Tongue (tissue), 2 donors: ENCODE measurements around the gene SLX4IP. TPM values are rescaled to one million over a fixed set of nuclear protein-coding genes. Genes with fewer than 3 reads are reported as not detected.

Experiments used
- DNase-seq: peaks from one replicate; pipeline ENCODE4 v3.0.0-alpha.2; 2015
- total RNA-seq: library from RNA; depleted of rRNA; stranded (reverse); fragments of >200 nt; gene quantifications from one replicate; pipeline ENCODE4 v1.2.3, GENCODE V29; 2014

The SLX4IP gene
- total RNA-seq, 1 donor from 2014 or later: 7.6 TPM

DNA sequence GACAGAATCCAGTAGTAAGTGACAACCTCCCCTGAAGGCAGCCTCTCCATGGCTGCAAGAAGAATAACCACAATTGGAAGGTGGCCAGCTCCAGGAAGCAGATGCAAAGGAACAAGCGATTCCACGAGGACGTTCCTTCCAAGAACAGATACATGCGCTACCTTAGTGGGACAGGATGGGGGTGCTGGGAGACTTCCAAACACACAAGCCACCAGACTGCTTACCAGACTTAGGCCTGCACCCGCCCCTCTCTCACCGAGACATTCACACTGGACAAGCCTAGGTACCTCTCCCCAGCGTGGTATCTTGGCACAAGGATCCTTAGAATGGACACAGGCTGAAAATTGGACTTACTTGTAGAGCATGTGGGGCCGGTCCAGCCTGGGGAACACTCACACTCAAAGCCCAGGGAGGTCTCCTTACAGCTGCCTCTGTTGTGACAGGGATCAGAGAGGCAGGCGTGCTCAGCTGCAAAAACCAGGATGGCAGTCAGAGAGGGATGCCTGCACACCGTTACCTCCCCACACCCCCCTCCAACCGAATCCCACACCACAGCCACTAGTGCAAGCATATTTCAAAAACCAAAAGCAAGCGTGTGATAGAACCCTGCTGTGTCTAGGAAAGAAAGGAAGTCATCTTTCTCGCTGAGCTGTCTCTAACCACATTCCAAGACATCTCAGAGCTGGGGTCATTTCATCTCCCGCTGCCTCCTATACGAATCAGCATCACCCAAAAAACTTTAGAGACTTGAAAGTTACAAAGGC is 216.3 kb downstream of the SLX4IP start:
- peak; percentile 87 for DNase-seq

DNA sequence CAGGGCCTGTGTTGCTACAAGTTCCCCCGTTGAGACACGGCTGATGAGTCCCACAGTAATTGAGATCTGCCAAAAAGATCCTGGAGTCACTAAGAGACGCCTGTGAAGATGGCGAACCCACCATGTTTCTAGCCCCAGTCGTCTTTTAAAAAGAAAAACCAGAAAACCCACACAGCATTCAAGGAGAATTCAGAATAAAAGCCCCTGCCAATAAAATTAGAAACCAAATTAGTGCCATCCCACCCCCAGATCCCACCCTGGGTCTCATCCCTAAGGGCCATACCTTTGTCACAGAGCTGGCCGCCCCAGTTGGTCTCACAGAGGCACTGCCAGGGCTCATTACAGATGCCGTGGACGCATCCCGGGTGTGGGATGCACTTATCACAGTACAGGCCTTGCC is 217.1 kb downstream of the SLX4IP start:
- no peak for DNase-seq

DNA sequence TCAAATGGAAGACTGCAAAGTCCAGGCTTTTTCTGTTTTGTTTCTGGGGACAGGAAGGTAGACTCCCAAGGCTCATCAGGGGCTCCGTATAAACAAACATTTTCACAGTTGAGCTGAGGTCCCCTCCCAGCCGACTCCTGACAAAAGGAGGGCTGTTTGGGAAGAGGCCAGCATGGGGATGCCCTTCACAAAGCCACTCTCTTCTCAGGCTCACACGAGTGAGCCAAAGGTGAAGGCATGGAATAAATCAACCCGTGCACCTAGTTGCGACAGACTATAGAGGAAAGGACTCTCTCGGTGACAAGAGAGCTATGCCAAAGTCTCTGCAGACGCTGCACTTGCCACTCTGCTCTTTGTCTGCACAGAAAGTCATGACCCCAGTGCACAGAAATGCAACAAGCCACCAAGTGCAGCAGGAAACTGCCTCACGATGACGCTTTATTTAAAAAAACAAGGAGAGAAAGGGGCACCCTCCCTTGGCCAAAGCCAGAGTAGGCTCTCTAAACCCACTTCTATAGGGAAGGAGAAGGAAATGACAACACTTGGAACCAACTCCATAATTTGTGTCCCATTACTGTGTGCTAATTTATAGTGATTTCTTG is 217.7 kb downstream of the SLX4IP start:
- DNase-seq: no peak

DNA sequence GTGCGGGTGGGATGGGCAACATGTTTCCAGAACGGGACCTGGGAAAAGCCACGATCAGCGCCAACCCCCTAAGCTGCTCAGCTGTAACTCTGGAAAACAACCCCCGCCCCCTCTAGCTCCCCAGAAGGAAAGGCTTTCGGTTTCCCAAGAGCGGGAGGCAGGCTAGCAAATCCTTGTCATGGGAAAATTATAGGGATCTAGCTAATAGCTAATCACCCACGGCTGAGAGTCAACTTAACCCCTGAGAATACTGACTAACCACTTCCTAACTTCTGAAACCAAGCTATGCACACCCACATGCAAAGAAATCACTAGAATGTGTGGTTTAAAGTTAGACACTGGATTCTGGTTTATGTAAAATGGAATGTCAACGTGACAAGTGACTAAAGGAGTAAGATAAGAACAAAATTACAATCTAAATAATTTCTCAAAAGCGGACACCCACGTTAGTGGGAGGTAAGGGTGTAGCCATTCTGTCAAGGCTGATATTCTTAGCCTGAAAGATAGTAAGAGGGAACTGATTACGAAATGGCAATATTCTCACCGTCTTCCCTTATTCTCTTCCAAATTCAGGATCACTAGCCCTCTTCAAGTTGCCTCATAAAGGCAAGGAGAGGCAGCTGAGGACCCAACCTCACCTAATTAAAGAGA is 218.6 kb downstream of the SLX4IP start:
- DNase-seq: peak; percentile 77

DNA sequence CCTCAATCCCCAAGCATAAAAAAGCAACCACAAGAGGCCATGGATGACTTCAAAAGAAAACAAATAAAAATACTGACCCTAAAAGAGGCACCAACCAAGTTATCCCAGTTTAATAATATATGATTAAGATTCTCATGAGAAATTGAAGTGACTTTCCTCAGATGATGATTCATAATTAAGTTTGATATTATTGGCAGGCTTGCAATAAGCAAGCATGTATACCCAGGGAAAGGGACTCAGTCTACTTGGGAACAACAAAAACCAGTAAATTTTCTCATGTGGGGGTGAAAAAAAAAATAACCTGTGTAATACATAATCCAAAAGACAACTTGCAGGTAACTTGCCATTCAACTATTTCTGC is 219.1 kb downstream of the SLX4IP start:
- no peak for DNase-seq

DNA sequence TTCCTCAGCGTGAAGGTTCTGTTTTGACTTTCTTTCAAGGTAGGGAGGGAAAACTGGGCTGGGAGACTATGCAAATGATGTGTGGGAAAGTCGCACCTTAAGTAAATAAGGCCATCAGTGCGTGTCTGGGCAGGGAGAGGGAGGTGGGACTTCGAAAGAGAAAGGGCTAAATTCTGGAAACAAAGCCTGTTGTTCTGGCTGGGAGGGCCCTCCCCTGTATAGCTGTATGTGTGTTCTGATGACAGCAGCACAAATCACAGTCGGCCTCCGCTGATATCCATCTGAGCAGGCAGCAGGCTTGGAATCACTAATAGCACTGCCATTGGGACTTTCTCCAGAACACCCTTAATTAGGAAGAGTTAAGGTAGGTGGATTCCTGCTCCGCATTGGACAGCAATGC is 219.5 kb downstream of the SLX4IP start:
- DNase-seq: peak; percentile 61

DNA sequence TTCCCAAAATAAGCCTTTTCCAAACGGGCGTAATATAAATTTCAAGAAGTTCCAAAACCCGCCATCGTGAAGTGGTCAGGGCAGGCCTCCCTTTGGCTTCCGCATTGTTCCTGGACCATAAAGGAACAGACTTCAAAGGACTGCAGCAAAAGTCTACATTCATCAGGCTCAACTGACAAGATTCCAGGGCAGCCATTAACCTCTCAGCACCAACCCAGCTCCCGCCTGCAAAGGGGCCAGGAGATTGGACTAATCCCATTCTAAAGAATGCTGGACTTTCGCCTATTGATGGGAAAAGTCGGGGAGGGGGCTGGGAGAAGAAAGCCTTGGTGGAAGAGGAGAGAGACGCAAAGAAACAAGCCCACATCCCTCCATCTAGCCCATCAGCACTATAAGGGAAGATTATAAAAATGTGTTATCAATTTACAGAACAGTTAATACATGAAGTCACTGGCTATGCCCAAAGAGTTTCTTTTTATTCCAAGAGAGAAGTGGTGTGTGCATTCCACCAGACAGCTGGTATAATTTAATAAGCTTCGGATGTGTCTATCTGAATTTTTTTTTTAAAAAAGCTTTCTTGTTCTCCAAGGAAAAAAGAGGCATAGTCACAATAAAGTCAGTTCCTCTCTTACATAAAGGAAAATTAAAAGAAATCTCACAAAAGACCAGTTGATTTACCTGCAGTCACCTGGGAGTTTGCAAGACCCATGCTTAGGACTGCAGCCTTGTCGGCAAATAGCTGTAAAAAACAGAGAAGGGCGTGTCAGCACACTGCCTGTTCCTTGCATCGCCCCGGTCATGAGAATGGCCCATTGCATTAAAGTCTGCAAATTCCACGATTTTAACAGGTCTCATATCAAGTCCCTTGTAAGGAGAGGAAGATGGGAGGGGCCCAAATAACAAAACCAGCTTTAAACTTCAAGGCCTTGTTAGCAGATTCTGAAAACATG is 220.9 kb downstream of the SLX4IP start:
- DNase-seq: peak; percentile 52

DNA sequence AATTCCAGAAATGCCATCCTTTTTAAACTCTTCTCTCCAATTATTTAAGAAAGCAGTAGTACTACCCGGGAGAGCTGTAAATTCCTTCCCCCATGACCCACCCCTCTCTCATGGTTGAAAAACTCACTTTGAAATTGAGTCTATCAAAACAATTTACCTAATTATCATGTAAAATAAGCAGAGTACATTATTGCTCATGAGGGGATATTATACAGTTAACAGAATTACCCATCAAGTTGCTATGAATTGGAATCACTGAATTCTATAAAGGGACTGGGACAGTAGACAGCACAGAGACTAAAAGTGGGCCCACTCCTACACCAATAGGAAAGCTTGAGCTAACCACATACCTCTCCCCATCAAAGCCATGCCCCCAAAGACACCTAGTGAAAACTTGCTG is 222.3 kb downstream of the SLX4IP start:
- DNase-seq: no peak

DNA sequence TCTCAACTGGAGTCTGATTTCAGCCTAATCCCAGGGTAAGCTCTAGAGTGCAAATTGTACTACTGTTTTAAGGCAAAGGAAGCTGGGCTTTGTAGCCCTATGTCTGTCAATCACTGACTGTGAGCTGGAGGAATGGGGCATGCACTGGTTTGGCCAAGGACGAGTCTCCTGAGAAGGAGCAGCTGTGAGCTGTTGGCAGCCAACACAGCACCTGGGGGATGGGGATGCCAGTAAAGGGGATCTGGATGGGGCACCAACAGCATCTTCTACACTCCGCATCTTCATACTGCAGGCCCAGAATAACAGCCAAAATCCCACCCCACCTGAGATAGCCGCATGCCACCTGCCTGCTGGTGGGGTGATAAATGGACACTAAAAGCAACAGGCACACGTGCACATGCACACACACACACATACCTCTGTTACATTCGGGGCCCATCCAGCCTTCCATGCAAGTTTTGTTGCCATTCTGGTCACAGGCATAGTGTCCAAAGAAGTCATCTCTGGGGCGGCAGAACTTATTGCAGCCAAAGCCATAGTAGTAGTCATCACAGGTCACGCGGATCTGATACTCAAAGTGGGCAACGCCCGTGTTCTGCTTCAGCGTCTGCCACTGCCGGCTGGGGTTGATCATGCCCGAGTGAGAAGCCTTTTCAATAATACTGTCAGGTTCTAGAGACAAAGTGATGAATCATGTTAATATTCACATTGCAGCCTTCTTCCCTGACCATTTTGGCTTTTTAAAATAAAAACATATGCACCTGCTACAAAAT is 223.1 kb downstream of the SLX4IP start:
- no peak for DNase-seq

DNA sequence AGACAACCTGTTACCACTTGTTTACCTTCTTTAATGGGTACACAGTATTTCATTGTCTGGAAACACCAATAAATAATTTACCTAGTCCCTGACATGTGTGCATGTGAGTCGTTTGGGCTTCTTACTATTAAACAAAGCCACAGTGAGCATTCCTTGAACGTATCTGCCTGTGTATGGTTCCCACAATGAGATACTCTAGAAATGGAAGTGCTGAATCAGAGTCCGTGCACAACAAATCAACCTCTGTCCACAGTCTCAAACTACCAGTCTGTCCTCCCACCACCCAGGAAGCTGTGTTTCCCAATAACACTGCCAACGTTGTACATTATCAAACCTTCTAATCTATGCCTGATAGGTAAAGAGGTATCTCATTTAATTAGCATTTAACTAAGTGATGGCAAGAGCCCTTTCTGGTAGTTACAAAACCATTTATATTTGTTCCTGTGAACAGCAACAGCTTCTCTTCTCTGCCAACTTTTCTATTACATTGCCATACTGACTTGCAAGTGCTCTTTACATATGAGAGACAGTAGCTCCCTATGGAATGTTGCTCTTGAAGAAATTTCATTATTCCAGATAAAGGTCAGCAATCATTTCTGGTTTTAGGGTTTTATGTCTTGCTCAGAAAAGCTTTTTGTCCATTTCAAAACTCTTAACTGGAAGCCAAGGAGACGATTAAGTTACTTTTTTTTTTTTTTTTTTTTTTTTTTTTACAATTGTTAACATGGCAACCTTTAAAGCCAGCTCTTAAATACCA is 223.9 kb downstream of the SLX4IP start:
- no peak for DNase-seq

DNA sequence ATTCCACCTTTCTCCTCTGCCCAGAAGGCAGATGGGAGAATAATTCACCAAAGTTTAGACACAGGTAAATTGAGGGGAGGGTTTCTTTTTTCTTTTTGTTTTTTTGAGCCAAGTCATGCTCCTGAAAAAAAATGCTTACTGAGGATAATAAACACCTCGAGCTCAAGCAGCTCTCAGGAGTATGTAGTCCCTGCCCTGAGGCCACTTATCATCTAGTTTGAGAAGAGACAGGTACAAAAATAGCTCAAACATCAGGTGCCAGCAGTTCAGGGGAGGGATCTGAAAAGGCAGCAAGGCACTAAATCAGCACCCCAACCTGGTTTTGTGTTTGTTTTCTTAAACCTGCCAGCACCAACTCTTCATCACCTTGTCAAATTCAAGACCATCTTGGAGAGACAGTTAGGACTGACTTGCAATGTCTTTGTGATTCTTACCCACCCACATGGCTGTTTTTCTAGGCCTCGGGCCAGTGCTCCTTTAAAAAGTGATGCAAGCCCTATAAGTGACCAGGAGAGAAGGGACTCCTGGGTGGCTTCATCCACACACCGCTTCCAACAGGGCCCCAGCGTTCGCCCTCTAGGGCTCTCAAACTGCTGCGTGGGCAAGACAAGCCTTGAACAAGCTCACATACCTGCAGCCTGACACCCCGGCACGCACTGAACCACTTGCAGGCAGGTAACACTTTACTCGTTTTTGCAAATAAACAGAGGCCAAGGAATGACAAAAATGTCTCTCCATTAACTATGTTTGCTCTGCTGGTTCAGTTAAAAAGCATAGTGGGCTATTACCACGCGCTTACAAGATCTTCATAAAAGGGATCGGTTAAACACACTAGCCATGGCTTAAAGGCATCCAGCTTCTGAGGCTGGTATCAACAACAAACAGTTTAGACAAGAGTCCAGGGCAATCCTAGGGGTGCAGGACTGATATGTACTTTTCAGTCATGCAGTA is 224.8 kb downstream of the SLX4IP start:
- DNase-seq: no peak

DNA sequence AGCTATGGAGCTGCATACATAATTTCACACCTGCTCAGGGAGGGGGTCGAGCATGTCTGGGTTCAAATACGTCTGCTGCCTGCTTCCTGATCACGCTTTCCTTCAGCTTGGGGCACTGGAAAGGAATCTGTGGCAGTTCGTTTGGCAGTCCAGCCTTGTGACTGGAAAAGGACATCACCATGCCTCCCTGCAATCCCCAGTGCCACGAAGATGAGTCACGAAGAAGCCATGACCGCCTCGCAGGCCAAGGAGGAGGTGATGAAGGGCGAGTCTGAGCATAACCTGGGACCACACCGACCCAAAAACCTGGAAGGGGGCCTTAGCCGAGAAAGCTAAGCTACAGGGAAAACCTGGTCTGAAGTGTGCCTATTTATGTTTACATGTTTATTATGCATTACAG is 225.6 kb downstream of the SLX4IP start:
- no peak for DNase-seq

DNA sequence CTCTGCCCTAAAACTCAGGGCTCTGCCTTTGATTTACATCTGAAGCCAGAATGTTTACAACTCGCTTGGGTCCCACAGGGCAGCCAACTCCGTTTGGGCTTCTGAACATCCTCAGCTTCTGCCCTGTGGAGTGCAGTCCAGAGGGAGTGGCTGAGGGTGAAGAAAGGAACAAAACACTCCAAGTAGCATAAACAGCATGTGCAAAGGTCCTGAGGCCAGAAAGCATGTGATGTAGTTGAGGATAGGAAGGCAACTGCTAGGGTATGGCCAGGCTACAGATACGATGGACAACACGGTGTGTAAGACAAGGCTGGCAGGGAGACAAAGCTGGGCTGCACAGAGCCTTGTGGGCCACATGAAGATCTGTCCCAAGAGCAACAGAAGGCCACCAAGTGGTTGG is 226.2 kb downstream of the SLX4IP start:
- no peak for DNase-seq

DNA sequence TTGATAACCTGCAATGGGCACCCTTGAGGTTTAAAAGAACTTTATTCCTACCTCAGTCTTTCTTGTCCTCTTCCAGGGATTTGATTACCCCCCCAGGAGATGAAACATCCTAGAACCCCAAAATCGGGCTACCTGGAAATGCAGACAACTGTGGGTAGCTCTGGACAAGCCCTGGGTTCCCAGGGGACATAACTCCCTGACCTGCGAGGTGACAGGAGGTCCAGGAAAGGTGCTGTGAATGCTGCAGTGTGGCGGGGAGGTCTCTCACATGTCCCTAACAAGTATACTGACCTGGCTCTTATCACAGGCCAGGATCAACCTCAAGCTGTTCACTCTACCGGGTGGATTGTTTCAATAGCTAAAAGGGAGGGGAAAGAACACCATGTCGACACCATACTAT is 227.0 kb downstream of the SLX4IP start:
- no peak for DNase-seq

DNA sequence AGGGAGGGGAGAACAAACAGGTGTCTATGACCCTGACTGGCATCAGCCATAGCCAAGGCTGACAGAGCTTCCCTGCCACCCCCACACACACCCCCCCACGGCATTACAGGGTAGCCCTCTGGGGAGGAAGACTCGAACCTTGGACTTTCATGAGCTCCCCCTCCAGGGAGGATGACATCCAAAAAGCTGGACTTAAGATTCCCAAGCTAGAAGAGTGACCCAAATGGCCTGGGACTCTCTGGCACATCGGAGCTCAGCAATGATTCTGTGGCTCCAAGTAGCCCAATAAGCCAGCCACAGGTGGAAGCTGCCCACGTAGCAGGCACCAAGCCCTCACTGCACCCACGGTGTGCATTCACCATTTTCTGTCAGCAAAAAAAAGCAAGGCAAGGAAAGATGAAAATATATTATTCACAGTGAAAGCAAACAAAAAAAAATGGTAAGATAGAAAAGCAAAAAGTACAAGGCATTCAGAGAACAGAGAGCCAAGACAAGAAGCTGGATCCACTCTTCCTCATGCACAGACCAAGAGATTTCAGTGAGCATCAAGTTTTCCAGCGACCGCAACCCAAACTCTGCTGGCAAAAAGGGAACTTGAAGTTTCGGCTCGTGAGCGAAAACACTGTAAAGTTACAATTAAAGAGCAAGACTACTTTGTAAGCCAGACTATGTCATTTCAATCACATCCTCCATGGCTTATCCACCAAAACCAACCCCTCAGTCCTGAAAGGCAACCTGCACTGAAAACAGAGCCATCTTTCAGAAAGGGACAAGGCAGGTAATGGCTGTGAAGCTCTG is 227.8 kb downstream of the SLX4IP start:
- no peak for DNase-seq

DNA sequence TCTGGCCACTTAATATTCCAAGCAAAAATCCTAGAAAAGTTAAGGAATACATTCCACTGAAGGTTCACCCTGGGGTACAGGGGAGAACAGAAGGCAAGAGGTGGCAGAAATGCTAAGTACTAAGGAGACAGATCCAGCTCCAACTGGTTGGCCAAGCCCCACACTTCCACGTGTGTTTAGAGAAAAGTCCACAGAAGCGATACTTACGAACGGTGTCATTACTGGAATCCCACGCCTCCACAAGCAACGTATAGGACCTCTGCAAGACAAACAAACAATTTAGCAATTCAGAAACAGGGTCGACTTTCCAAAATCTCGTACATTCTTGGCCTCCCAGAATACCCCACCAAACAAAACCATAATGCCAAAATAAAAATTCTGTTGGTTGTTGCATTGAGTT is 228.7 kb downstream of the SLX4IP start:
- DNase-seq: no peak

DNA sequence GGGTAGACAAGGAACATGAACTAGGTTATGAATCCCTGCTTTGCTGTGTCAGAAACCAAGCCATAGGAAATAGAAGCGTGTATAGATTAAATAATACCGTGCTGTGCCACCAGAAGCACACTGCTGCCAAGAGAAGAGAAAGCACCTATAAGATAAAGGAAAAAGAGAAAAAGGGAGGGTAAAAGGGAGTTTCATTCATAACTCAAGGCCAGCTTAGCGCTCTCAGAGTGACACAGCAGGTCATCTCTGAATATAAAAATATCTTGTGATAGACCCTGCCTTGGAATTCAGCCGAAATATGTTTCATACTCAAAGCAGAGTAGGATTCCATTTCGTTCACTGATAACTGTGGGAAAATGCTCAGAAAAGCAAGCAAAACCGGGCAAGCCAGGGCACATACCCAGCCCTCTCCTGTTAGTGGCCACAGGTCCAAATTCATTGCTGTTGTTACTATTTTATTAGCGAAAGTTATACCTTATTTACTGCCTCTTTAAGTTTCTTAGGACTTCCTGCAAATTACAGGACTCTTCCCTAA is 230.0 kb downstream of the SLX4IP start:
- no peak for DNase-seq

DNA sequence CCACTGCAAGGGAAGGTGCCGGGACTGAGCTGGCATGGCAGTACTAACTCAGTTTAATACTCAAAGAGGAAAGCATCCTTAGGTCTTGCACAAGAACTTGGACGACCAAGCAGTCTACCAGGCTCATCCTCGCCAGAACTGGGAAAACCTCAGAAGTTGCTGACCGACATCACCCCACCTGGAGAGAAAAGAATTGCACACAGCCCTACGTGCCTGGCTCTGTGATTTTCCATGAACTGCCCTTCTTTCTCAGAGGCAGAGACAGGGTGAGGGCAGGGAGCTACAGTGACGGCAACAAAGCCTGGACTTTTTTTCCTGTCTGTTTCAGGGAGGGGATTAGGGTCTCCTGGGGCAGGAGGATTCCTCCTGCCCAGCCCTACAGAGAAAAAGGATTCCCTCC is 230.7 kb downstream of the SLX4IP start:
- no peak for DNase-seq
